LNCAP (cell line): ENCODE data around the gene BCAP29.

Experiments used
- CTCF ChIP-seq: fragments of 450-650 bp; IDR thresholded peaks from 2 replicates; pipeline ENCODE4 v1.5.1; 2017; ENCODE audit warnings: mild to moderate bottlenecking

Gene BCAP29

GRCh38 chr7:107591421-107591820 lies 11.4 kb downstream of the BCAP29 start:
- no peak for TF ChIP-seq CTCF

DNA sequence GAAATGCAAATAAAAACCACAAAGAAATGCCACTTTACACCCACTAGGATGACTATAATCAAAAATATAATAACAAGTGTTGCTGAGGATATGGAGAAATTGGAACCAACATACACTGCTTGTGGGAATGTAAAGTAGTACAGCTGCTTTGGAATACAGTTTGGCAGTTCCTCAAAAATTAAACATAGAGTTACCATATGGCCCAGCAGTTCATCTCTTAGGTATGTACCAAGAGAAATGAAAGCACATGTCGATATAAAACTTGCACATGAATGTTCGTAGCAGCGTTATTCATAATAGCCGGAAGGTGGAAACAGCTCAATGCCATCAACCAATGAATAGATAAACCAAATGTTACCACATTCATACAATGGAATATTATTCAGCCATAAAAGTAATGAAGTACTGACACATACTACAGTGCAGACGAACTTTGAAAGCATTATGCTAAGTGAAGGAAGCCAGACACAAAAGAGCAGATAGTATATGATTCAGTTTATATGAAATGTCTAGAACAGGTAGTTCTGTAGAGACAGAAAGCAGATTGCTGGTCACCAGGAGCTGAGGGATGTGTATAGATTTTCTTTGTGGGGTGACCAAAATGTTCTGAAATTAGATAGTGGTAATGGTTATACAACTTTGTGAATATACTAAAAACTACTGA lies 12.4 kb downstream of the BCAP29 start:
- TF ChIP-seq CTCF = no peak

GRCh38 chr7:107593025-107593410 lies 13.0 kb downstream of the BCAP29 start:
- no peak for TF ChIP-seq CTCF

- no peak for TF ChIP-seq CTCF
Measured at GRCh38 chr7:107594961-107595737, 15.1 kb downstream of the BCAP29 start.

DNA sequence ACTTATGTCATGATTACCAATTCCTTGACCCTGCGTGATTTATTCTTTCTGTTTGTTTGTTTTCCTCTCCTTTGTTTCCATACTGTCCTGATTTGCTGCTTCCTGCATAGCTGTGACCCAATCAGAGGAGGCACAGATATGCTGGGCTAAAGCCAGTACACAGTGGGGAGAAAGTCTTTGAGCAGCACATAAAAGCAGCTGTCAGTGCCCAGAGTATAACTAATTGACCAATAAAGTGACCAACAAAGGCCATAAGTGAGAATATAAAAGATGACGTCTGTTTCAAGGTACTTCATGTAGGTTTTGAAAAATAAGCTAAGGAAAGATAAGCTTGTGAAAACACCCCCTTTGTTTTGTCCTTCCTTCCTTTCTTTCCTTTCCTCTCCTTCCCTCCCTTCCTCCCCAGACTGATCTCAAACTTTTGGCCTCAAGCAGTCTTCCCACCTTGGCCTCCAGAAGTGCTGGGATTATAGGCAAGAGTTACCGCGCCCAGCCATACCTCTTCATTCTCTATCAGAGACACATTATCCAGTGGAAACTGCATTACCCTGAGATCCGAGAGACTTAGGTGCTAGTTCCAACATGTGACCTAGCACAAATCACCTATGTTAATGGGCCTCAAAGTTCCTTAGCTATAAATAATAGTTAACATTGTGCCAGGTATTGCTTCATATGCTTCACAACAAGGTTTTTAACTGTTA lies 17.0 kb downstream of the BCAP29 start:
- no peak for TF ChIP-seq CTCF

GRCh38 chr7:107597582-107597916 lies 17.5 kb downstream of the BCAP29 start:
- no peak for TF ChIP-seq CTCF

GRCh38 chr7:107597953-107598352 lies 17.9 kb downstream of the BCAP29 start:
- no peak for TF ChIP-seq CTCF
